HCT116 (cell line): ENCODE results near the gene KCNK4.

Experiments
- ATF3 ChIP-seq: IDR thresholded peaks from 2 replicates; pipeline ENCODE4 v1.6.1; 2012
- CTCF ChIP-seq, 3 experiments: fragments of 200-600 bp in 1 of 3; sonication (generic) in 1 of 3; IDR thresholded peaks in 2 of 3; conservative IDR thresholded peaks in 1 of 3; 2 replicates each; pipeline ENCODE4 v1.5.1; 2012 to 2017; ENCODE audit warnings: low read depth in 2 of 3, low read length in 2 of 3, antibody characterized with exemption in 1 of 3, borderline replicate concordance in 1 of 3, control low read depth in 1 of 3, mild to moderate bottlenecking in 1 of 3, mixed read lengths in 1 of 3, mixed run types in 1 of 3, moderate library complexity in 1 of 3; ENCODE audit not compliant: insufficient read depth in 1 of 3
- JUND ChIP-seq: IDR thresholded peaks from 2 replicates; pipeline ENCODE4 v1.6.1; 2012
- POLR2A ChIP-seq: IDR thresholded peaks from 2 replicates; pipeline ENCODE4 v1.7.0; 2011; ENCODE audit warnings: borderline replicate concordance; ENCODE audit not compliant: insufficient read depth, insufficient read length; ENCODE audit errors: extremely low read depth
- RAD21 ChIP-seq: IDR thresholded peaks from 2 replicates; pipeline ENCODE4 v1.6.1; 2012; ENCODE audit warnings: low read depth, mild to moderate bottlenecking
- REST ChIP-seq: IDR thresholded peaks from 2 replicates; pipeline ENCODE4 v1.6.1; 2012; ENCODE audit warnings: low read depth
- SIN3A ChIP-seq: IDR thresholded peaks from 2 replicates; pipeline ENCODE4 v1.6.1; 2012; ENCODE audit warnings: low read depth
- SP1 ChIP-seq: IDR thresholded peaks from 2 replicates; pipeline ENCODE4 v1.6.1; 2012; ENCODE audit warnings: low read depth
- YY1 ChIP-seq: IDR thresholded peaks from 2 replicates; pipeline ENCODE4 v1.6.1; 2011; ENCODE audit warnings: low read length, low read depth, moderate library complexity, mild to moderate bottlenecking; ENCODE audit not compliant: insufficient replicate concordance; ENCODE audit errors: extremely low read depth
- ZNF274 ChIP-seq: fragments of 200-500 bp; sonication (Bioruptor generic); IDR thresholded peaks from 2 replicates; pipeline ENCODE4 v1.6.1; 2014; ENCODE audit warnings: mild to moderate bottlenecking, low read depth, low read length, inconsistent platforms

- TF ChIP-seq POLR2A (no peak), CTCF (IDR thresholded peaks at IDR 0.05 in 2 of 3, conservative IDR thresholded peaks at IDR 0.05 in 1 of 3; ENCODE audit: borderline replicate concordance in 1 of 3, insufficient read depth in 1 of 3, low read depth in 2 of 3, low read length in 2 of 3) (no peak), ATF3 (no peak), YY1 (no peak), ZNF274 (no peak), REST (no peak), RAD21 (no peak), SIN3A (no peak), SP1 (no peak), JUND (no peak)
Observed at GRCh38 chr11:64342869-64343745, 52.0 kb downstream of the KCNK4 start.
